Measurements from ENCODE around the gene HTR3D. TPM values are rescaled to one million over a fixed set of nuclear protein-coding genes. Genes with fewer than 3 reads are reported as not detected.

The HTR3D gene
- polyA plus RNA-seq, 1 donor from 2014 or later, result not detected

- no peak overlapping the region for H3K27ac ChIP-seq (ENCODE audit: low read length)
- no peak overlapping the region for H3K4me3 ChIP-seq (ENCODE audit: low read length)
- H3K79me2 ChIP-seq (replicated peaks; ENCODE audit: insufficient read depth, low read length), result no peaks in the 10 kb centered on the region
- H3F3A ChIP-seq (ENCODE audit: insufficient read depth, low read length, poor library complexity, severe bottlenecking), result no peaks in the 10 kb centered on the region
- H3K27me3 ChIP-seq (ENCODE audit: insufficient read depth, low read depth, low read length), result no peaks in the 10 kb centered on the region
- no peak for TF ChIP-seq MXI1 (conservative IDR thresholded peaks at IDR 0.05; ENCODE audit: poor library complexity, severe bottlenecking)
- TF ChIP-seq, protein P1, sequence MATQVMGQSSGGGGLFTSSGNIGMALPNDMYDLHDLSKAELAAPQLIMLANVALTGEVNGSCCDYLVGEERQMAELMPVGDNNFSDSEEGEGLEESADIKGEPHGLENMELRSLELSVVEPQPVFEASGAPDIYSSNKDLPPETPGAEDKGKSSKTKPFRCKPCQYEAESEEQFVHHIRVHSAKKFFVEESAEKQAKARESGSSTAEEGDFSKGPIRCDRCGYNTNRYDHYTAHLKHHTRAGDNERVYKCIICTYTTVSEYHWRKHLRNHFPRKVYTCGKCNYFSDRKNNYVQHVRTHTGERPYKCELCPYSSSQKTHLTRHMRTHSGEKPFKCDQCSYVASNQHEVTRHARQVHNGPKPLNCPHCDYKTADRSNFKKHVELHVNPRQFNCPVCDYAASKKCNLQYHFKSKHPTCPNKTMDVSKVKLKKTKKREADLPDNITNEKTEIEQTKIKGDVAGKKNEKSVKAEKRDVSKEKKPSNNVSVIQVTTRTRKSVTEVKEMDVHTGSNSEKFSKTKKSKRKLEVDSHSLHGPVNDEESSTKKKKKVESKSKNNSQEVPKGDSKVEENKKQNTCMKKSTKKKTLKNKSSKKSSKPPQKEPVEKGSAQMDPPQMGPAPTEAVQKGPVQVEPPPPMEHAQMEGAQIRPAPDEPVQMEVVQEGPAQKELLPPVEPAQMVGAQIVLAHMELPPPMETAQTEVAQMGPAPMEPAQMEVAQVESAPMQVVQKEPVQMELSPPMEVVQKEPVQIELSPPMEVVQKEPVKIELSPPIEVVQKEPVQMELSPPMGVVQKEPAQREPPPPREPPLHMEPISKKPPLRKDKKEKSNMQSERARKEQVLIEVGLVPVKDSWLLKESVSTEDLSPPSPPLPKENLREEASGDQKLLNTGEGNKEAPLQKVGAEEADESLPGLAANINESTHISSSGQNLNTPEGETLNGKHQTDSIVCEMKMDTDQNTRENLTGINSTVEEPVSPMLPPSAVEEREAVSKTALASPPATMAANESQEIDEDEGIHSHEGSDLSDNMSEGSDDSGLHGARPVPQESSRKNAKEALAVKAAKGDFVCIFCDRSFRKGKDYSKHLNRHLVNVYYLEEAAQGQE (IDR thresholded peaks at IDR 0.05; ENCODE audit: borderline replicate concordance), result no peak
- no peak for TF ChIP-seq SMC3 (conservative IDR thresholded peaks at IDR 0.05; ENCODE audit: poor library complexity)
- no peaks in the 10 kb centered on the region for H3K36me3 ChIP-seq (ENCODE audit: insufficient read depth, low read length)
- H2AFZ ChIP-seq (ENCODE audit: low read depth, low read length), result no peak overlapping the region
- H4K20me1 ChIP-seq (ENCODE audit: insufficient read depth), result no peaks in the 10 kb centered on the region
- no peaks in the 10 kb centered on the region for H3K9me3 ChIP-seq (ENCODE audit: low read length)
- no peak overlapping the region for H3K9ac ChIP-seq (ENCODE audit: low read length)
- H3K9me2 ChIP-seq (ENCODE audit: insufficient read depth, low read length), result no peaks in the 10 kb centered on the region
- H3K4me2 ChIP-seq (ENCODE audit: low read length), result no peak overlapping the region
Observed at GRCh38 chr3:184085389-184085852, 53.9 kb downstream of the HTR3D start.

Small RNA genes within 50 kb of the gene (small RNA-seq; reads per million reads assigned to genes)
- 0 to 1.2 (median 0) reads per million in 3 experiments for gene RF00019

Other genes starting within 250 kb of the HTR3D start
- 2.8 and 3.1 TPM in 2 replicates for gene MAP6D1, start 206.2 kb upstream of the HTR3D start, polyA plus RNA-seq
- 59.2 and 67.9 TPM in 2 replicates for gene PARL, start 146.9 kb upstream of the HTR3D start, polyA plus RNA-seq
- 227 and 237 TPM in 2 replicates for gene ABCC5, start 13.9 kb upstream of the HTR3D start, polyA plus RNA-seq
- not detected in 2 replicates for gene HTR3C, start 21.3 kb downstream of the HTR3D start, polyA plus RNA-seq
- gene HTR3E, start 65.3 kb downstream of the HTR3D start, polyA plus RNA-seq, result not detected in 2 replicates
- gene EIF2B5, start 103.6 kb downstream of the HTR3D start, polyA plus RNA-seq, result 109 and 112 TPM in 2 replicates
- gene DVL3, start 123.6 kb downstream of the HTR3D start, polyA plus RNA-seq, result 78.9 and 95.1 TPM in 2 replicates
- gene AP2M1, start 143.1 kb downstream of the HTR3D start, polyA plus RNA-seq, result 551 and 561 TPM in 2 replicates
- 40.3 and 52.6 TPM in 2 replicates for gene ABCF3, start 154.5 kb downstream of the HTR3D start, polyA plus RNA-seq
- gene VWA5B2, start 197.8 kb downstream of the HTR3D start, polyA plus RNA-seq, result 0.33 and 0.34 TPM in 2 replicates
- gene ALG3, start 217.2 kb downstream of the HTR3D start, polyA plus RNA-seq, result 10.8 and 13.5 TPM in 2 replicates
- gene EEF1AKMT4, start 217.9 kb downstream of the HTR3D start, polyA plus RNA-seq, result 1.6 and 1.8 TPM in 2 replicates
- 2.8 and 5.7 TPM in 2 replicates for gene CAMK2N2, start 229.8 kb downstream of the HTR3D start, polyA plus RNA-seq
- gene ECE2, start 244.3 kb downstream of the HTR3D start, polyA plus RNA-seq, result 0.22 and 0.42 TPM in 2 replicates